Common myeloid progenitor, CD34-positive (primary cell): ENCODE data around the gene RDH16. TPM values are rescaled to one million over a fixed set of nuclear protein-coding genes. Genes with fewer than 3 reads are reported as not detected.
A peak's percentile ranks its signal among the peaks of the same experiment; 100 is the strongest.

Source experiments
- CTCF ChIA-PET: fragments of 350-600 bp; sonication (Branson Sonifier 250); formaldehyde crosslinking; loops from one replicate; lab custom pipeline; 2021; ENCODE audit warnings: antibody characterized with exemption; lab: Charles Lee
- POLR2A ChIA-PET: fragments of 350-600 bp; sonication (Branson Sonifier 250); formaldehyde crosslinking; loops from one replicate; lab custom pipeline; 2021; ENCODE audit warnings: antibody characterized with exemption; lab: Charles Lee
- DNase-seq, 3 donors: peaks; one replicate each; pipeline versions ENCODE4 v3.0.0 to v3.0.0-alpha.2; 2013
- H3K27ac ChIP-seq, 2 experiments: 1 replicate in 1 of 2; 2 replicates in 1 of 2; pipeline ENCODE4 v1.7.0; 2013; ENCODE audit warnings: inconsistent platforms in 2 of 2, low read length in 2 of 2, mild to moderate bottlenecking in 2 of 2, low read depth in 1 of 2, moderate library complexity in 1 of 2; ENCODE audit not compliant: severe bottlenecking in 2 of 2, insufficient read depth in 1 of 2, poor library complexity in 1 of 2
- H3K27me3 ChIP-seq, 5 experiments: replicated peaks in 2 of 5; 1 replicate in 3 of 5; 2 replicates in 2 of 5; pipeline versions ENCODE4 v1.6.1 to v1.7.0; 2013; ENCODE audit warnings: low read length in 4 of 5, mild to moderate bottlenecking in 2 of 5, moderate library complexity in 2 of 5, inconsistent platforms in 1 of 5; ENCODE audit not compliant: insufficient read depth in 5 of 5, control insufficient read depth in 4 of 5
- H3K36me3 ChIP-seq, 4 experiments: 1 replicate in 2 of 4; 2 replicates in 2 of 4; pipeline versions ENCODE4 v1.6.1 to v1.7.0; 2013; ENCODE audit warnings: low read length in 3 of 4, control low read depth in 1 of 4, mild to moderate bottlenecking in 1 of 4; ENCODE audit not compliant: control insufficient read depth in 4 of 4, insufficient read depth in 4 of 4
- H3K4me1 ChIP-seq, 4 experiments: 1 replicate in 3 of 4; 2 replicates in 1 of 4; pipeline versions ENCODE4 v1.6.1 to v1.7.1; 2013; ENCODE audit warnings: low read length in 3 of 4, mild to moderate bottlenecking in 3 of 4, control low read depth in 1 of 4, inconsistent platforms in 1 of 4, moderate library complexity in 1 of 4; ENCODE audit not compliant: control insufficient read depth in 4 of 4, insufficient read depth in 4 of 4; ENCODE audit errors: control extremely low read depth in 1 of 4
- H3K4me3 ChIP-seq, 7 experiments: 1 replicate in 4 of 7; 2 replicates in 3 of 7; pipeline versions ENCODE4 v1.5.1 to v1.7.0; 2013; ENCODE audit warnings: mild to moderate bottlenecking in 7 of 7, low read length in 6 of 7, moderate library complexity in 6 of 7, inconsistent platforms in 2 of 7, low read depth in 2 of 7, control low read depth in 1 of 7; ENCODE audit not compliant: insufficient read depth in 4 of 7, control insufficient read depth in 1 of 7; ENCODE audit errors: extremely low read depth in 1 of 7
- H3K9me3 ChIP-seq, 5 experiments: 1 replicate in 4 of 5; 2 replicates in 1 of 5; pipeline versions ENCODE4 v1.6.1 to v1.7.1; 2013; ENCODE audit warnings: low read length in 4 of 5, mild to moderate bottlenecking in 2 of 5, inconsistent platforms in 1 of 5, low read depth in 1 of 5, moderate library complexity in 1 of 5; ENCODE audit not compliant: control insufficient read depth in 4 of 5, insufficient read depth in 2 of 5; ENCODE audit errors: control extremely low read depth in 1 of 5
- WGBS: methylation state at CpG from one replicate; pipeline ENCODE4 v1.1.5; 2013; ENCODE audit not compliant: insufficient coverage; 5-methylcytosine and 5-hydroxymethylcytosine counted together
- polyA plus RNA-seq: library from polyadenylated mRNA; unstranded; fragments of 120-200 nt; gene quantifications from one replicate; pipeline ENCODE4 v1.2.1, GENCODE V29; 2013

Gene RDH16, protein sequence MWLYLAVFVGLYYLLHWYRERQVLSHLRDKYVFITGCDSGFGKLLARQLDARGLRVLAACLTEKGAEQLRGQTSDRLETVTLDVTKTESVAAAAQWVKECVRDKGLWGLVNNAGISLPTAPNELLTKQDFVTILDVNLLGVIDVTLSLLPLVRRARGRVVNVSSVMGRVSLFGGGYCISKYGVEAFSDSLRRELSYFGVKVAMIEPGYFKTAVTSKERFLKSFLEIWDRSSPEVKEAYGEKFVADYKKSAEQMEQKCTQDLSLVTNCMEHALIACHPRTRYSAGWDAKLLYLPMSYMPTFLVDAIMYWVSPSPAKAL
- polyA plus RNA-seq: 0.12 TPM

GRCh38 chr12:56957229-56958052 is at the start of gene RDH16:
Gene RDH16 (minus strand): TSS chr12:56957608. CDS start chr12:56957462, 146 bp downstream.
- WGBS: 99% methylated on average over 10 of the region's 10 CpGs
- ChIA-PET POLR2A (no interaction called here), CTCF (no interaction called here)
- Histone ChIP-seq H3K9me3 (peaks cover 0 to 12% (median 8%) of the 10 kb centered on the region in 5 experiments), H3K4me3 (no peak within 1 kb of the TSS), H3K27me3 (no peaks in the 10 kb centered on the region), H3K27ac (no peak within 1 kb of the TSS), H3K4me1 (no peaks in the 10 kb centered on the region), H3K36me3 (no peaks in the 10 kb centered on the region)
- DNase-seq: no peak

GRCh38 chr12:57006809-57007475 is 49.5 kb upstream of the RDH16 start:
- H3K27ac ChIP-seq: no peak overlapping the region
- DNase-seq: no peak
- WGBS: 28% methylated on average over 8 of the region's 10 CpGs
- H3K4me3 ChIP-seq: peak overlapping the region in 4 of 7 experiments; percentile 26 to 60 (median 41)
- no peaks in the 10 kb centered on the region for H3K9me3 ChIP-seq
- ChIA-PET POLR2A (no interaction called here), CTCF (interaction anchor here (0.6 to 10.6 kb wide), 12 partner anchors 11 to 249 kb away, joined by 3 to 121 read pairs (median 6); partner anchors contain the start of gene TAC3)
- peaks cover 15 to 28% (median 26%) of the 10 kb centered on the region in 4 experiments for H3K36me3 ChIP-seq
- no peaks in the 10 kb centered on the region for H3K27me3 ChIP-seq
- peaks cover 9 to 24% (median 21%) of the 10 kb centered on the region in 4 experiments for H3K4me1 ChIP-seq

GRCh38 chr12:57005980-57006808 is 48.8 kb upstream of the RDH16 start, which contains the start of gene ZBTB39:
Gene ZBTB39 (minus strand): TSS chr12:57006546. CDS start chr12:57004917, 1,629 bp downstream.
- H3K4me3 ChIP-seq: peak within 1 kb of the TSS; percentile 70 to 89 (median 81)
- peak; percentile 64 to 79 (median 73) for DNase-seq
- ChIA-PET CTCF (interaction anchor here (1.0 to 10.6 kb wide), 17 partner anchors 9 to 250 kb away, joined by 3 to 121 read pairs (median 9); partner anchors contain the start of genes HSD17B6, PRIM1 and TAC3), POLR2A (no interaction called here)
- H3K36me3 ChIP-seq: peaks cover 16 to 35% (median 31%) of the 10 kb centered on the region in 4 experiments
- H3K27me3 ChIP-seq: no peaks in the 10 kb centered on the region
- no peaks in the 10 kb centered on the region for H3K9me3 ChIP-seq
- peaks cover 9 to 30% (median 23%) of the 10 kb centered on the region in 4 experiments for H3K4me1 ChIP-seq
- WGBS: under 1% methylated on average over 39 of the region's 94 CpGs
- H3K27ac ChIP-seq: peak within 1 kb of the TSS; percentile 55 to 77

GRCh38 chr12:57004651-57005050 is 47.2 kb upstream of the RDH16 start:
- 98% methylated on average over 6 of the region's 6 CpGs for WGBS
- H3K27me3 ChIP-seq: no peaks in the 10 kb centered on the region
- no peaks in the 10 kb centered on the region for H3K9me3 ChIP-seq
- CTCF ChIA-PET: interaction anchor here (0.9 to 10.6 kb wide), 18 partner anchors 8 to 249 kb away, joined by 3 to 121 read pairs (median 12); partner anchors contain the start of genes HSD17B6, PRIM1 and TAC3
- no peak overlapping the region for H3K27ac ChIP-seq
- peaks cover 18 to 49% (median 44%) of the 10 kb centered on the region in 4 experiments for H3K36me3 ChIP-seq
- peak overlapping the region in 3 of 7 experiments; percentile 84 to 89 (median 85) for H3K4me3 ChIP-seq
- peaks cover 9 to 30% (median 23%) of the 10 kb centered on the region in 4 experiments for H3K4me1 ChIP-seq
- DNase-seq: no peak
- POLR2A ChIA-PET: interaction anchor here (0.6 to 0.8 kb wide), 2 partner anchors 13 to 58 kb away, joined by 3 read pairs; no protein-coding TSS in a partner anchor

- no peaks in the 10 kb centered on the region for H3K27me3 ChIP-seq
- DNase-seq: no peak
- ChIA-PET CTCF (interaction anchor here (1.3 to 10.6 kb wide), 11 partner anchors 9 to 247 kb away, joined by 3 to 121 read pairs (median 18); partner anchors contain the start of genes HSD17B6, PRIM1 and TAC3), POLR2A (no interaction called here)
- H3K4me3 ChIP-seq: no peak overlapping the region
- peaks cover 18 to 55% (median 48%) of the 10 kb centered on the region in 4 experiments for H3K36me3 ChIP-seq
- H3K9me3 ChIP-seq: no peaks in the 10 kb centered on the region
- peaks cover 9 to 30% (median 23%) of the 10 kb centered on the region in 4 experiments for H3K4me1 ChIP-seq
- no peak overlapping the region for H3K27ac ChIP-seq
- WGBS: 98% methylated on average over 13 of the region's 13 CpGs
These were observed 46.0 kb upstream of the RDH16 start for GRCh38 chr12:57003395-57003794.
